Chondrocyte (in vitro differentiated cells): ENCODE measurements around the gene USP47. TPM values are rescaled to one million over a fixed set of nuclear protein-coding genes. Genes with fewer than 3 reads are reported as not detected.

Experiments used
- DNase-seq: peaks from one replicate; pipeline ENCODE4 v3.0.0; 2021; ENCODE audit warnings: mixed read lengths, low spot score
- H3K27ac Mint-ChIP-seq: one replicate; pipeline ENCODE4 v1.8.0; 2021; ENCODE audit warnings: mild to moderate bottlenecking, moderate library complexity, mixed read lengths; ENCODE audit not compliant: unreplicated experiment
- H3K27me3 Mint-ChIP-seq: 2 replicates; pipeline ENCODE4 v1.8.0; 2021; ENCODE audit warnings: low read depth, mixed read lengths
- H3K36me3 Mint-ChIP-seq: 2 replicates; pipeline ENCODE4 v1.8.0; 2021; ENCODE audit warnings: low read depth, mixed read lengths
- H3K4me1 Mint-ChIP-seq: 2 replicates; pipeline ENCODE4 v1.8.0; 2021; ENCODE audit warnings: low read depth, mild to moderate bottlenecking, mixed read lengths
- H3K4me3 Mint-ChIP-seq: one replicate; pipeline ENCODE4 v1.8.0; 2021; ENCODE audit warnings: mild to moderate bottlenecking, moderate library complexity, mixed read lengths; ENCODE audit not compliant: unreplicated experiment
- H3K9me3 Mint-ChIP-seq: 2 replicates; pipeline ENCODE4 v1.8.0; 2021; ENCODE audit warnings: low read depth, mixed read lengths
- total RNA-seq: library from RNA; stranded (reverse); gene quantifications from 3 replicates; pipeline ENCODE4 v1.2.1, GENCODE V29; 2021
- TF ChIP-seq, protein P1 (sequence below): fragments of 200-600 bp; sonication (generic); IDR thresholded peaks from 2 replicates; pipeline ENCODE4 v1.5.0; 2021; ENCODE audit warnings: antibody characterized with exemption, mild to moderate bottlenecking, moderate library complexity

USP47 gene
- total RNA-seq, 1 donor from 2014 or later: 44.4 TPM

DNA sequence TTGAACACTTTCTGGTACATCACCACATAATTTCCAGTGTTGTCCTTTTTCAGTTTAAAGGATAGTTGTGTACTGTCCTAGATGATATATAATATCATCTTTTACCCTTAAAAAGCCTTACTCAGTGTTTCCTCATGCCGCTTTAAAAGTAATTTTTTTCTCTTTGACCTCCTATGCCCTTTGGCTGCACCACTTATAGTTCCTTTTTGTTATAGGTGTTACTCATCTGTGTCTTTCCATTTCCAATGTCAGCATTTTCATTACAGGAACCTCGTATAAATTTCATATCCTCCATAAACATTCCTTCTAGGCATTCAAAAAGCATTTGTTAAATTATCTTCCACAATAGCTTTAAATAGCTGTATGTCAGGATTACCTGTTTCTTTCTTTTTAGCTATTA, 40.8 kb downstream of the USP47 start:
- no peaks in the 10 kb centered on the region for H3K27me3 Mint-ChIP-seq
- peaks cover 33% of the 10 kb centered on the region for H3K4me1 Mint-ChIP-seq
- peaks cover 5% of the 10 kb centered on the region for H3K9me3 Mint-ChIP-seq
- TF ChIP-seq, protein P1, sequence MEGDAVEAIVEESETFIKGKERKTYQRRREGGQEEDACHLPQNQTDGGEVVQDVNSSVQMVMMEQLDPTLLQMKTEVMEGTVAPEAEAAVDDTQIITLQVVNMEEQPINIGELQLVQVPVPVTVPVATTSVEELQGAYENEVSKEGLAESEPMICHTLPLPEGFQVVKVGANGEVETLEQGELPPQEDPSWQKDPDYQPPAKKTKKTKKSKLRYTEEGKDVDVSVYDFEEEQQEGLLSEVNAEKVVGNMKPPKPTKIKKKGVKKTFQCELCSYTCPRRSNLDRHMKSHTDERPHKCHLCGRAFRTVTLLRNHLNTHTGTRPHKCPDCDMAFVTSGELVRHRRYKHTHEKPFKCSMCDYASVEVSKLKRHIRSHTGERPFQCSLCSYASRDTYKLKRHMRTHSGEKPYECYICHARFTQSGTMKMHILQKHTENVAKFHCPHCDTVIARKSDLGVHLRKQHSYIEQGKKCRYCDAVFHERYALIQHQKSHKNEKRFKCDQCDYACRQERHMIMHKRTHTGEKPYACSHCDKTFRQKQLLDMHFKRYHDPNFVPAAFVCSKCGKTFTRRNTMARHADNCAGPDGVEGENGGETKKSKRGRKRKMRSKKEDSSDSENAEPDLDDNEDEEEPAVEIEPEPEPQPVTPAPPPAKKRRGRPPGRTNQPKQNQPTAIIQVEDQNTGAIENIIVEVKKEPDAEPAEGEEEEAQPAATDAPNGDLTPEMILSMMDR: no peak
- DNase-seq: no peak
- H3K4me3 Mint-ChIP-seq: no peak overlapping the region
- H3K27ac Mint-ChIP-seq: peak overlapping the region; percentile 72
- peaks cover 26% of the 10 kb centered on the region for H3K36me3 Mint-ChIP-seq

DNA sequence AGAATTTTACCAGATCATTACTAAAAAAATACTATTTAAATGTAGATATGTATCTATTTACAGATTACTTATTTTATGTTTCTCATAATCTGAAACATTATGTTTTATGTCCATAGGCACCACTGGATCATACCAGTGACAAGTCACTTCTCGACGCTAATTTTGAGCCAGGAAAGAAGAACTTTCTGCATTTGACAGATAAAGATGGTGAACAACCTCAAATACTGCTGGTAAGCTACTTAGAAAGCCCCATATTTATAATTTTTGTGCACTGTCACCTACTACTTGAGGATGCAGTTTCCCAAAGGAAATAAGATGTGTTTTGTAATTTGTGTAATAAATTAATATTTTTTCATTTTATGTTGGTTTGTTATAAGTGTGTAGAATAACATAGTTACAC, 42.6 kb downstream of the USP47 start:
- Mint-ChIP-seq H3K9me3 (peaks cover 5% of the 10 kb centered on the region), H3K27me3 (no peaks in the 10 kb centered on the region), H3K4me1 (peaks cover 37% of the 10 kb centered on the region), H3K36me3 (peaks cover 32% of the 10 kb centered on the region), H3K27ac (no peak overlapping the region), H3K4me3 (no peak overlapping the region)
- DNase-seq: no peak
- TF ChIP-seq, protein P1: no peak

DNA sequence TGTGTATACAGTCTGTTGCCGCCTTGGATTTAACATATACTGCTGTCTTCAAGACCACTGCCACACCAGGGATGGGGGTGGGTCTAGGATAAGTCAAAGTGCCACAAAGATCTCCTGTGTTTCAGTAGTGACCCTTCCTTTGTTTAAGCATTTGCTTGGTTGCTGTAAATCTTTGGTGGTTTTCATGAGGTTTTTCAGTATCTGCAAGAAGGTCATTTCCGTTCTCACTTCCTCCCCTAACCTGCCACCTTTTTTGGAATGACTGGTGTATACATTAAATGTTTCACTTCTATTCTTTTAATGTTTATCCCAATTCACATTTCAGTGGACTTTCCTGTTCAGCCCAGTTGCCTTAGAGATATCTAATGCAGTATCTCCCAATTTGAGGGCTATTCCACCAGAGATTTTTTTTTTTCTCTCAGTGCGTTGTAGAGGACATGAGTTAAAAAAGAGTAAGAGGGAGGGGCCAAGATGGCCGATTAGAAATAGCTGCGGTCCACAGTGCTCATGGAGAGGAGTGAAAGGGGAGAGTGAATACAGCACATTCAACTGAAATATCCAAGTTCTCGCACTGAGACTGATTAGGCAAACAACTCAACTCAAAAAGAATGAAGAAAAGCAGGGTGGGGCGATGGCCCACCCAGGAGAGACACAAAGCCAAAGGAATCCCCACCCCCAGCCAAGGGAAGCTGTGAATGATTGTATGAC, 43.2 kb downstream of the USP47 start:
- no peak for DNase-seq
- Mint-ChIP-seq H3K4me3 (no peak overlapping the region), H3K4me1 (peaks cover 34% of the 10 kb centered on the region), H3K27ac (no peak overlapping the region), H3K9me3 (peaks cover 5% of the 10 kb centered on the region), H3K27me3 (no peaks in the 10 kb centered on the region), H3K36me3 (peaks cover 32% of the 10 kb centered on the region)
- TF ChIP-seq, protein P1: no peak

DNA sequence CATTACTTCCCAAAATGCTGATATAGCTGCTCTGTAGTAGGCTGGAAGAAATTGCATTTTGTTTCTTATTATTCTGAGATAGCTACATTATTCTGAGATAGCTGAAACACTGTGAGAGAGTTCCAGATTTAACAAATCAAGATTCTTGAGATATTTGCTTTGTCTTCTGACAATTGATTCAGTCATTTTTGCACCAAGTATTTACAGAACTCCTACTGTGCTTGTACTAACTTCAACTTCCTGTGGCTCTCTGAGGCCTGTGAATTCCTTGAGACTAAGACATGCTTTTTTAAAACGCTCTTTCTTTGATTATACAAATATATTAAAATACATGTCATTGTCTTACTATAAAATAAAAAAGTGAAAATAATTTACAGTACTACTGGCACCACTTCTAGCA, 52.7 kb downstream of the USP47 start:
- DNase-seq: no peak
- Mint-ChIP-seq H3K4me3 (no peak overlapping the region), H3K27me3 (no peaks in the 10 kb centered on the region), H3K9me3 (no peaks in the 10 kb centered on the region), H3K4me1 (peaks cover 22% of the 10 kb centered on the region), H3K27ac (peak overlapping the region; percentile 57), H3K36me3 (peaks cover 10% of the 10 kb centered on the region)
- TF ChIP-seq, protein P1: no peak

DNA sequence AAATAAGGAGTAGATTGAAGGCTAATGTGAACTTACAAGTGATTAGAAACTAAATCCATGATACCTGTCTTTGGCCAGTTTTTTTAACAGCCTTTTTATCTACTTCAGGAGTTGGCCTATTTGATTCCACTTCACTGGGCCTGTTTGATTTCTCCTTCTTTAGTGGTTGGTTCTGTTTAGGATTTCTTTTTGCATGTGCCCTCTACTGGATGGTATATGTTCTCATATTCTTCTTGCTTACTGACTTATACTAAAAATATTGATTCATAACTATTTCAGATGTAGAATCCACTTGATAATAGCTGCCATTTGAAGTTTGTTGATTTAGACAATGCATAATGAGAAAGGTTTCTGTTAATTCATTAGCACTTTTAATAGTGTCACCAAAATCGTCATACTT, 53.9 kb downstream of the USP47 start:
- DNase-seq: no peak
- peak overlapping the region; percentile 9 for H3K27ac Mint-ChIP-seq

More for the DNA sequence above, 53.9 kb downstream of the USP47 start:
- H3K4me1 Mint-ChIP-seq: peaks cover 22% of the 10 kb centered on the region
- H3K9me3 Mint-ChIP-seq: no peaks in the 10 kb centered on the region
- TF ChIP-seq, protein P1: peak; percentile 65
- no peak overlapping the region for H3K4me3 Mint-ChIP-seq
- peaks cover 9% of the 10 kb centered on the region for H3K36me3 Mint-ChIP-seq
- H3K27me3 Mint-ChIP-seq: no peaks in the 10 kb centered on the region
